Esophagus squamous epithelium (tissue), 4 donors: Measurements from ENCODE around the gene TUBA8.

Source experiments
- CTCF ChIP-seq, 6 experiments: fragments of 450-650 bp in 4 of 6; fragments of 200-600 bp in 2 of 6; sonication (generic) in 2 of 6; IDR thresholded peaks; one replicate each; pipeline ENCODE4 v1.5.1; 2016 to 2019; ENCODE audit warnings: antibody characterized with exemption in 6 of 6, mild to moderate bottlenecking in 4 of 6, moderate library complexity in 4 of 6
- POLR2A ChIP-seq, 4 donors: fragments of 450-650 bp; IDR thresholded peaks; one replicate each; pipeline ENCODE4 v1.6.1; 2017; ENCODE audit warnings: antibody characterized with exemption in 4 of 4, mild to moderate bottlenecking in 4 of 4, moderate library complexity in 3 of 4

- TF ChIP-seq CTCF (IDR thresholded peaks at IDR 0.05) (no peak), POLR2A (IDR thresholded peaks at IDR 0.05) (no peak)
These were observed 33.5 kb downstream of the TUBA8 start for GRCh38 chr22:18144105-18144504.
